Fibroblast of peridontal ligament (primary cell): ENCODE data around the gene NRCAM.
"Not testable (repeated sequence)": the region's sequence is repeated elsewhere in the genome, so short reads cannot be mapped to it uniquely, and the experiment has no call there.

ENCODE experiments used
- DNase-seq: peaks from one replicate; pipeline ENCODE4 v3.0.0-alpha.2; 2010; ENCODE audit errors: extremely low read depth

Gene NRCAM

GRCh38 chr7:108278776-108279175 is 177.5 kb downstream of the NRCAM start:
- no peak for DNase-seq

GRCh38 chr7:108278281-108278680 is 178.0 kb downstream of the NRCAM start:
- no peak for DNase-seq

- DNase-seq: not testable (repeated sequence)
Measured at GRCh38 chr7:108274447-108274846, 181.8 kb downstream of the NRCAM start.

GRCh38 chr7:108272891-108273290 is 183.3 kb downstream of the NRCAM start:
- DNase-seq: not testable (repeated sequence)

GRCh38 chr7:108270385-108271015 is 185.7 kb downstream of the NRCAM start:
- DNase-seq: no peak

- DNase-seq: no peak
Measured at GRCh38 chr7:108268200-108268820, 187.9 kb downstream of the NRCAM start.

GRCh38 chr7:108267615-108268014 is 188.6 kb downstream of the NRCAM start:
- no peak for DNase-seq

- no peak for DNase-seq
Measured at GRCh38 chr7:108266491-108266890, 189.7 kb downstream of the NRCAM start.

- no peak for DNase-seq
Measured at GRCh38 chr7:108266035-108266434, 190.2 kb downstream of the NRCAM start.

- DNase-seq: no peak
Measured at GRCh38 chr7:108265007-108265406, 191.2 kb downstream of the NRCAM start.

GRCh38 chr7:108263425-108263824 is 192.8 kb downstream of the NRCAM start:
- DNase-seq: no peak

GRCh38 chr7:108261560-108262255 is 194.5 kb downstream of the NRCAM start:
- DNase-seq: no peak

GRCh38 chr7:108259447-108259846 is 196.8 kb downstream of the NRCAM start:
- DNase-seq: not testable (repeated sequence)

- no peak for DNase-seq
Measured at GRCh38 chr7:108257954-108258353, 198.3 kb downstream of the NRCAM start.

- DNase-seq: no peak
Measured at GRCh38 chr7:108254259-108254658, 202.0 kb downstream of the NRCAM start.

GRCh38 chr7:108253275-108254044 is 202.8 kb downstream of the NRCAM start:
- DNase-seq: peak; percentile 37

GRCh38 chr7:108252177-108252576 is 204.1 kb downstream of the NRCAM start:
- no peak for DNase-seq

- DNase-seq: no peak
Measured at GRCh38 chr7:108251700-108252099, 204.5 kb downstream of the NRCAM start.

GRCh38 chr7:108249453-108249852 is 206.8 kb downstream of the NRCAM start:
- DNase-seq: no peak

- no peak for DNase-seq
Measured at GRCh38 chr7:108248821-108249220, 207.4 kb downstream of the NRCAM start.

- no peak for DNase-seq
Measured at GRCh38 chr7:108248418-108248817, 207.8 kb downstream of the NRCAM start.

- no peak for DNase-seq
Measured at GRCh38 chr7:108247614-108248013, 208.6 kb downstream of the NRCAM start.
